ENCODE results near the gene CR1L. TPM values are rescaled to one million over a fixed set of nuclear protein-coding genes. Genes with fewer than 3 reads are reported as not detected.

Gene CR1L
- total RNA-seq, 4 donors from 2014 or later = 0.22 TPM; not detected in 3

DNA sequence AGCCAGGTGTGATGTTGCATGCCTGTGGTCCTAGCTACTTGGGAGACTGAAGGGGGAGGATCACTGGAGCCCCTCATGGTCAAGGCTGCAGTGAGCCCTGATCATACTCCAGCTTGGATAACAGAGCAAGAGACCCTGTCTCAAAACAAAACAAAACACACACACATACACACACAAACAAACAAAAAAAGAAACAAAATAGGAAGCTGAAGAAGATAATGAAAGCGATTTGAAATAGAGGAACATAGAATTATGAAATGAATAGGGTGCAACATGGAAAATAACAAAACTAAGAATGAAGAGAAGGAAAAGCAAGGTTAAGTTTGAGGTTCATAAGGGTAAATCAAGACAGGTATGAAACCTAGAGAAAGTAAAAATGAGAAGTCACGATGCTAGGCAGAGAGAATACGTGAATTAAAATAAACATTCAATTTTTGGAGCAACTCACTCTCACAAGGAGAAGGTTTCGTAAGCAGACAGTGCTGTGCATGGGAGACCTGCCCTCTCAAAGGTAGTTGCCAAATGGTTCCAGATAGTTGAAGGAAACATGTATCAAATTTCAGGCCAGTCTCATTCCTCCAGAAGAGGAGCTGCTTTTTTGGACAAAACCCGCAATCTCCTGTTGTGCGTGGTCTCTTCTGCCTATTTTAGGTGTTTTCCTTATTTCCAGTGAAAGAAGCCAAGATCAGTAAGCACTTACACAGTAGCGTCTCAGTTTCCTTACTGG is 110.2 kb downstream of the CR1L start:
- peaks cover 38 to 52% of the 10 kb centered on the region in 2 donors for H3K4me1 ChIP-seq
- no peak for TF ChIP-seq POLR2A (IDR thresholded peaks at IDR 0.05)
- TF ChIP-seq, protein P1, sequence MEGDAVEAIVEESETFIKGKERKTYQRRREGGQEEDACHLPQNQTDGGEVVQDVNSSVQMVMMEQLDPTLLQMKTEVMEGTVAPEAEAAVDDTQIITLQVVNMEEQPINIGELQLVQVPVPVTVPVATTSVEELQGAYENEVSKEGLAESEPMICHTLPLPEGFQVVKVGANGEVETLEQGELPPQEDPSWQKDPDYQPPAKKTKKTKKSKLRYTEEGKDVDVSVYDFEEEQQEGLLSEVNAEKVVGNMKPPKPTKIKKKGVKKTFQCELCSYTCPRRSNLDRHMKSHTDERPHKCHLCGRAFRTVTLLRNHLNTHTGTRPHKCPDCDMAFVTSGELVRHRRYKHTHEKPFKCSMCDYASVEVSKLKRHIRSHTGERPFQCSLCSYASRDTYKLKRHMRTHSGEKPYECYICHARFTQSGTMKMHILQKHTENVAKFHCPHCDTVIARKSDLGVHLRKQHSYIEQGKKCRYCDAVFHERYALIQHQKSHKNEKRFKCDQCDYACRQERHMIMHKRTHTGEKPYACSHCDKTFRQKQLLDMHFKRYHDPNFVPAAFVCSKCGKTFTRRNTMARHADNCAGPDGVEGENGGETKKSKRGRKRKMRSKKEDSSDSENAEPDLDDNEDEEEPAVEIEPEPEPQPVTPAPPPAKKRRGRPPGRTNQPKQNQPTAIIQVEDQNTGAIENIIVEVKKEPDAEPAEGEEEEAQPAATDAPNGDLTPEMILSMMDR (IDR thresholded peaks at IDR 0.05) = no peak
- H3K27me3 ChIP-seq = no peaks in the 10 kb centered on the region
- peak; percentile 26 to 36 for DNase-seq
- no peaks in the 10 kb centered on the region for H3K9me3 ChIP-seq
- H3K27ac ChIP-seq = peak overlapping the region in 2 of 3 donors; percentile 2 to 53
- 53 to 58% methylated on average over 7 of the region's 7 CpGs for WGBS, 2 donors
- intact Hi-C loops (cut with DNase I) = no loop called here
- H3K36me3 ChIP-seq = peaks cover 9% of the 10 kb centered on the region in 2 donors
- no peak overlapping the region for H3K4me3 ChIP-seq (replicated peaks in 1 of 3)

DNA sequence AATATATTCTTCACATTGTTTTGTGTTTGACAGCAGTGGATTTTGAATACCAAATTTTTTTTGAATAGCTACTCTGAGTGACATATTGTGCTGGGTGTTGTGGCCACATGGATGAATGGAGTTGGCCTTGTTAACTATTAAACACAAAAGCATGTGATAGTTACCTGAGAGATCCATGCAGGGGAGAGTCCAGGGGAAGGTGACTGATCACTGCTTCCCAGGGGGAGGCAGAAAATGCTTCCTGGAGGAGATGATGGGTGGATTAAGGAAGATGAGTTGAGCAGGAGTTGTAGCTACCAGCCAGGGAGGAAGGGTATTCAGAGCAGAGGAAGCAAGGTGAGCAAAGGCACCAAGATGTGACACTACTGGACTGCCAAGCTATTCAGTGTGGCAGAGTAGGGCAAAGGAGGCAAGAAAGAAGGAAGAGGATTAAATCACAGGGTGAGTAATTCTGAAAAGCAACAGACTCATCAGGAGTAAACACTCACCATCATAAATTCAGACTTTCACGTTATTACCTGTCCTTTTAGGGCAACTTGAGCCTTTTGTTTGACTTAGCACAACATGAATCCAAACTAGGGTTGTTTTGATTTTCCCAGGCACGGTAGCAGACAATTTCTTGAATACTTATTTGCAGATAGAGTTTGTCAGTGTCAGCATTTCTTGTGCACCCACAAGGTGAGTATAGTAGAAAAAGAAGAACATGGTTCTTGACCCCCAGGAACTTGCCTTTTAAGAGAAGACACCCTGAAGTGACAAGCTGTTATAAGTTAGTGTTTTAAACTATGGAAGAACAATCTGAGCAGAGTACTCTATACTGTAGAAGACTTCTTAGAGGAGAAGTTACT is 111.1 kb downstream of the CR1L start:
- Histone ChIP-seq H3K4me3 (replicated peaks in 1 of 3) (no peak overlapping the region), H3K27ac (peak overlapping the region in 1 of 3 donors; percentile 53), H3K4me1 (peaks cover 33 to 43% of the 10 kb centered on the region in 2 donors), H3K9me3 (no peaks in the 10 kb centered on the region), H3K36me3 (peaks cover 10 to 13% of the 10 kb centered on the region in 2 donors), H3K27me3 (no peaks in the 10 kb centered on the region)
- no peak for DNase-seq
- intact Hi-C loops (cut with DNase I) = no loop called here
- TF ChIP-seq POLR2A (IDR thresholded peaks at IDR 0.05) = no peak
- TF ChIP-seq, protein P1 (IDR thresholded peaks at IDR 0.05) = no peak
- WGBS, 2 donors = 46 to 50% methylated on average over 2 of the region's 2 CpGs

DNA sequence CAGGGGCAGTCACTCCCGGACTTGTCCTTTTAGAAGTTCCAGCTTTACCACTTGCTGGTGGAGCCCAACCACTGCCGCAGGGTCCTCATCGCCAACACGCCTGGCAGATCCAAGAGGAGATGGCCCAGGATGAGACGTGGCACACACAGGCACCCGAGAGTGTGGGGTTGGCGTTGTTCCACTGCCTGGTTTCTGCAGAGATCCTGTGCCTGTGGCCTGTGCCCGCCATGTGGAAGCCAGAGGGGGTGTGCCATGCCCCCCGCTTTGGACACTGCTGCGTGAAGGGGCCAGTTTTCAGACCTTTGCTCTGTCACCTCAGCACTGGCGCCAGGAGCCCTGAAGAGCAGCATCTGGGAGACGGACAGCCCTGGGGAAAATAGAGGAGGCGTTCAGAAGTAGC is 117.7 kb downstream of the CR1L start:
- TF ChIP-seq, protein P1 (IDR thresholded peaks at IDR 0.05) = no peak
- no peak for TF ChIP-seq POLR2A (IDR thresholded peaks at IDR 0.05)
- no peak for DNase-seq
- no peaks in the 10 kb centered on the region for H3K9me3 ChIP-seq
- H3K4me1 ChIP-seq = no peaks in the 10 kb centered on the region
- no peak overlapping the region for H3K27ac ChIP-seq
- 96 to 97% methylated on average over 13 of the region's 13 CpGs for WGBS, 2 donors
- no peaks in the 10 kb centered on the region for H3K27me3 ChIP-seq
- H3K36me3 ChIP-seq = peaks cover 20 to 21% of the 10 kb centered on the region in 2 donors
- H3K4me3 ChIP-seq (replicated peaks in 1 of 3) = no peak overlapping the region
- intact Hi-C loops (cut with DNase I) = no loop called here

DNA sequence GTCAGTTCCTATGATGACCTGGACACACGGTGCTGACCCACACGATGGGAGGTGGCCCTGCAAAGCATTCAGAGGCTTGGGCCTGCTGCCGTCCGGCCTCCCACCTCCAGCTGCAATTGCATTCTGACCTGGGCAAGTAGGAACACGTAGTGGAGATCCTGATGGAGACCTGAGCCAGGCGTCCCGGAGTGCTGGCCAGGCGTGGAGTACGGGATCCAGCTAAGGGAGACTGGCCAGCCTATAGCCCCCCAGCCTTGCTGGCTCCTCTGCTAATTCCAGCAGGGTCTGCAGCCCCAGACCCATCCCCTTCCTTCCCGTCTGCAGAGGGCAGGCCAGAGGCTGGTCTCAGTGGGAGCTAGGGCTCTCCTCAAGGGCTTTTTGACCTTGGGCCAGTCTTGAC is 118.2 kb downstream of the CR1L start:
- 95 to 96% methylated on average over 6 to 10 of the region's 10 CpGs for WGBS, 2 donors
- Histone ChIP-seq H3K36me3 (peaks cover 17 to 21% of the 10 kb centered on the region in 2 donors), H3K9me3 (no peaks in the 10 kb centered on the region), H3K27ac (no peak overlapping the region), H3K4me1 (no peaks in the 10 kb centered on the region), H3K27me3 (no peaks in the 10 kb centered on the region), H3K4me3 (replicated peaks in 1 of 3) (no peak overlapping the region)
- TF ChIP-seq POLR2A (IDR thresholded peaks at IDR 0.05) = no peak
- TF ChIP-seq, protein P1 (IDR thresholded peaks at IDR 0.05) = no peak
- DNase-seq = no peak
- intact Hi-C loops (cut with DNase I) = no loop called here

DNA sequence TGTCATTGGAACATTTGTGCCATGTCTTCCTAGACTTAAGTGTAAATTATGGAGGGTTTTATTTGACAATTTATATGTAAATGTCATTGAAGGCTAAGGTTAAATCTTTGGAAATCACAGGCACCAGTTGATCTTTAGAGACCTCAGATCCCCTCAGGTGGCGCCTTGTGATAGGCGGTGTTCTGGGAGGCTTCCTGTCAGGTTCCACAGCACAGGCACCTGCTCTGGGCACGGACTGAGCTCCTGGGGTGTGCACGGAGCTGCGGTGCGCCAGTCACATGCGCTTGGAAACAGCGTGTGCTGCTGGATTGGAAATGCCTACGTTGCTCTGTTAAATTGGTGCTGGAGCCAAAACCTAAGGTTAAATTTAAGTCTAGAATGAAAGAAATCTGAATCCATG is 119.0 kb downstream of the CR1L start:
- intact Hi-C loops (cut with DNase I) = no loop called here
- no peak for TF ChIP-seq POLR2A (IDR thresholded peaks at IDR 0.05)
- TF ChIP-seq, protein P1 (IDR thresholded peaks at IDR 0.05) = no peak
- Histone ChIP-seq H3K9me3 (no peaks in the 10 kb centered on the region), H3K4me1 (no peaks in the 10 kb centered on the region), H3K27me3 (no peaks in the 10 kb centered on the region), H3K4me3 (replicated peaks in 1 of 3) (no peak overlapping the region), H3K36me3 (peaks cover 17 to 21% of the 10 kb centered on the region in 2 donors), H3K27ac (no peak overlapping the region)
- DNase-seq = no peak
- WGBS, 2 donors = 92 to 93% methylated on average over 9 of the region's 9 CpGs
